T-helper 1 cell treated with Interleukin-12 subunit alpha and Interleukin-12 subunit beta and Interleukin-4 antibody, amounts not matched to agents 30 μg/mL and 1 μg/mL, for 36 hours (primary cell): Measurements from ENCODE around the gene HMCN1.

Experiments
- H3K27ac Mint-ChIP-seq: one replicate; pipeline ENCODE4 v1.8.0; 2021; ENCODE audit warnings: mild to moderate bottlenecking, mixed read lengths
- H3K27me3 Mint-ChIP-seq: one replicate; pipeline ENCODE4 v1.8.0; 2021; ENCODE audit warnings: low read depth, mixed read lengths
- H3K36me3 Mint-ChIP-seq: one replicate; pipeline ENCODE4 v1.8.0; 2021; ENCODE audit warnings: low read depth, mixed read lengths
- H3K4me1 Mint-ChIP-seq: one replicate; pipeline ENCODE4 v1.8.0; 2021; ENCODE audit warnings: low read depth, mixed read lengths
- H3K4me3 Mint-ChIP-seq: one replicate; pipeline ENCODE4 v1.8.0; 2021; ENCODE audit warnings: mild to moderate bottlenecking, moderate library complexity, mixed read lengths
- H3K9me3 Mint-ChIP-seq: one replicate; pipeline ENCODE4 v1.8.0; 2021; ENCODE audit warnings: mixed read lengths

The HMCN1 gene

GRCh38 chr1:185804608-185805007 lies 70.4 kb downstream of the HMCN1 start:
- no peaks in the 10 kb centered on the region for H3K36me3 Mint-ChIP-seq
- H3K9me3 Mint-ChIP-seq = no peaks in the 10 kb centered on the region
- H3K4me1 Mint-ChIP-seq = no peaks in the 10 kb centered on the region
- no peak overlapping the region for H3K27ac Mint-ChIP-seq
- H3K27me3 Mint-ChIP-seq = peaks cover 11% of the 10 kb centered on the region
- H3K4me3 Mint-ChIP-seq = no peak overlapping the region

- H3K36me3 Mint-ChIP-seq = no peaks in the 10 kb centered on the region
- no peak overlapping the region for H3K27ac Mint-ChIP-seq
- H3K9me3 Mint-ChIP-seq = no peaks in the 10 kb centered on the region
- H3K4me3 Mint-ChIP-seq = no peak overlapping the region
- no peaks in the 10 kb centered on the region for H3K4me1 Mint-ChIP-seq
- peaks cover 14% of the 10 kb centered on the region for H3K27me3 Mint-ChIP-seq
Observed at GRCh38 chr1:185807275-185807674, 73.1 kb downstream of the HMCN1 start.

- Mint-ChIP-seq H3K27me3 (peaks cover 14% of the 10 kb centered on the region), H3K4me3 (no peak overlapping the region), H3K9me3 (no peaks in the 10 kb centered on the region), H3K27ac (no peak overlapping the region), H3K36me3 (no peaks in the 10 kb centered on the region), H3K4me1 (no peaks in the 10 kb centered on the region)
Observed at GRCh38 chr1:185808631-185809030, 74.4 kb downstream of the HMCN1 start.

GRCh38 chr1:185811073-185811709 lies 77.0 kb downstream of the HMCN1 start:
- H3K36me3 Mint-ChIP-seq = no peaks in the 10 kb centered on the region
- no peaks in the 10 kb centered on the region for H3K9me3 Mint-ChIP-seq
- H3K4me1 Mint-ChIP-seq = no peaks in the 10 kb centered on the region
- peaks cover 3% of the 10 kb centered on the region for H3K27me3 Mint-ChIP-seq
- H3K4me3 Mint-ChIP-seq = no peak overlapping the region
- no peak overlapping the region for H3K27ac Mint-ChIP-seq

- Mint-ChIP-seq H3K27me3 (peaks cover 3% of the 10 kb centered on the region), H3K9me3 (no peaks in the 10 kb centered on the region), H3K27ac (no peak overlapping the region), H3K36me3 (no peaks in the 10 kb centered on the region), H3K4me1 (no peaks in the 10 kb centered on the region), H3K4me3 (no peak overlapping the region)
Observed at GRCh38 chr1:185812934-185813333, 78.7 kb downstream of the HMCN1 start.

- no peak overlapping the region for H3K27ac Mint-ChIP-seq
Observed at GRCh38 chr1:185813401-185813979, 79.3 kb downstream of the HMCN1 start.

GRCh38 chr1:185816460-185816859 lies 82.3 kb downstream of the HMCN1 start:
- no peak overlapping the region for H3K27ac Mint-ChIP-seq
- H3K4me1 Mint-ChIP-seq = no peaks in the 10 kb centered on the region
- no peaks in the 10 kb centered on the region for H3K9me3 Mint-ChIP-seq
- H3K36me3 Mint-ChIP-seq = no peaks in the 10 kb centered on the region
- H3K27me3 Mint-ChIP-seq = peaks cover 4% of the 10 kb centered on the region
- no peak overlapping the region for H3K4me3 Mint-ChIP-seq

More at GRCh38 chr1:185813401-185813979, 79.3 kb downstream of the HMCN1 start:
- Mint-ChIP-seq H3K4me3 (no peak overlapping the region), H3K9me3 (no peaks in the 10 kb centered on the region), H3K27me3 (peaks cover 3% of the 10 kb centered on the region), H3K4me1 (no peaks in the 10 kb centered on the region), H3K36me3 (no peaks in the 10 kb centered on the region)

GRCh38 chr1:185819798-185820197 lies 85.6 kb downstream of the HMCN1 start:
- peaks cover 7% of the 10 kb centered on the region for H3K27me3 Mint-ChIP-seq
- no peak overlapping the region for H3K4me3 Mint-ChIP-seq
- H3K4me1 Mint-ChIP-seq = no peaks in the 10 kb centered on the region
- H3K27ac Mint-ChIP-seq = no peak overlapping the region
- H3K36me3 Mint-ChIP-seq = no peaks in the 10 kb centered on the region
- H3K9me3 Mint-ChIP-seq = no peaks in the 10 kb centered on the region

GRCh38 chr1:185821612-185822385 lies 87.6 kb downstream of the HMCN1 start:
- Mint-ChIP-seq H3K27me3 (peaks cover 7% of the 10 kb centered on the region), H3K27ac (no peak overlapping the region), H3K36me3 (no peaks in the 10 kb centered on the region), H3K4me1 (no peaks in the 10 kb centered on the region), H3K4me3 (no peak overlapping the region), H3K9me3 (no peaks in the 10 kb centered on the region)

- Mint-ChIP-seq H3K27ac (no peak overlapping the region), H3K27me3 (peaks cover 7% of the 10 kb centered on the region), H3K9me3 (no peaks in the 10 kb centered on the region), H3K4me3 (no peak overlapping the region), H3K36me3 (no peaks in the 10 kb centered on the region), H3K4me1 (no peaks in the 10 kb centered on the region)
Observed at GRCh38 chr1:185823467-185823866, 89.3 kb downstream of the HMCN1 start.

GRCh38 chr1:185824106-185824505 lies 89.9 kb downstream of the HMCN1 start:
- Mint-ChIP-seq H3K9me3 (no peaks in the 10 kb centered on the region), H3K36me3 (no peaks in the 10 kb centered on the region), H3K4me3 (no peak overlapping the region), H3K27ac (no peak overlapping the region), H3K27me3 (peaks cover 7% of the 10 kb centered on the region), H3K4me1 (no peaks in the 10 kb centered on the region)

GRCh38 chr1:185825556-185825955 lies 91.4 kb downstream of the HMCN1 start:
- Mint-ChIP-seq H3K9me3 (no peaks in the 10 kb centered on the region), H3K4me1 (no peaks in the 10 kb centered on the region), H3K4me3 (no peak overlapping the region), H3K36me3 (no peaks in the 10 kb centered on the region), H3K27me3 (peaks cover 7% of the 10 kb centered on the region), H3K27ac (no peak overlapping the region)

- no peaks in the 10 kb centered on the region for H3K4me1 Mint-ChIP-seq
- no peak overlapping the region for H3K4me3 Mint-ChIP-seq
- no peaks in the 10 kb centered on the region for H3K27me3 Mint-ChIP-seq
- H3K27ac Mint-ChIP-seq = no peak overlapping the region
- H3K36me3 Mint-ChIP-seq = no peaks in the 10 kb centered on the region
- no peaks in the 10 kb centered on the region for H3K9me3 Mint-ChIP-seq
Observed at GRCh38 chr1:185834371-185834905, 100.2 kb downstream of the HMCN1 start.

- no peaks in the 10 kb centered on the region for H3K9me3 Mint-ChIP-seq
- no peaks in the 10 kb centered on the region for H3K36me3 Mint-ChIP-seq
- no peak overlapping the region for H3K4me3 Mint-ChIP-seq
- H3K27ac Mint-ChIP-seq = no peak overlapping the region
- H3K27me3 Mint-ChIP-seq = no peaks in the 10 kb centered on the region
- no peaks in the 10 kb centered on the region for H3K4me1 Mint-ChIP-seq
Observed at GRCh38 chr1:185835191-185835590, 101.0 kb downstream of the HMCN1 start.

- H3K4me3 Mint-ChIP-seq = no peak overlapping the region
- no peaks in the 10 kb centered on the region for H3K4me1 Mint-ChIP-seq
- no peaks in the 10 kb centered on the region for H3K9me3 Mint-ChIP-seq
- no peak overlapping the region for H3K27ac Mint-ChIP-seq
- H3K36me3 Mint-ChIP-seq = no peaks in the 10 kb centered on the region
- no peaks in the 10 kb centered on the region for H3K27me3 Mint-ChIP-seq
Observed at GRCh38 chr1:185837711-185838110, 103.5 kb downstream of the HMCN1 start.
